H9 (cell line): ENCODE data around the gene ZER1. TPM values are rescaled to one million over a fixed set of nuclear protein-coding genes. Genes with fewer than 3 reads are reported as not detected.

Experiments
- DNase-seq: peaks from one replicate; pipeline ENCODE4 v3.0.0-alpha.2; 2017
- H2AFZ ChIP-seq: one replicate; pipeline ENCODE4 v1.6.1; 2013; ENCODE audit warnings: mild to moderate bottlenecking, low read length, control low read depth, moderate library complexity
- H2AK5ac ChIP-seq: 2 replicates; pipeline ENCODE4 v1.6.1; 2013; ENCODE audit warnings: low read length, control low read depth, mixed read lengths; ENCODE audit not compliant: insufficient read length
- H2BK120ac ChIP-seq: one replicate; pipeline ENCODE4 v1.6.1; 2013; ENCODE audit warnings: low read depth, mild to moderate bottlenecking, low read length, control low read depth, inconsistent platforms; ENCODE audit not compliant: poor library complexity, severe bottlenecking
- H2BK12ac ChIP-seq: 2 replicates; pipeline ENCODE4 v1.6.1; 2013; ENCODE audit warnings: low read length, control low read depth, mixed read lengths, low read depth; ENCODE audit not compliant: insufficient read length
- H2BK15ac ChIP-seq: 2 replicates; pipeline ENCODE4 v1.6.1; 2013; ENCODE audit warnings: low read depth, low read length, control low read depth
- H2BK20ac ChIP-seq: one replicate; pipeline ENCODE4 v1.6.1; 2013; ENCODE audit warnings: low read depth, mild to moderate bottlenecking, low read length, control low read depth, inconsistent platforms; ENCODE audit not compliant: poor library complexity, severe bottlenecking
- H2BK5ac ChIP-seq: 2 replicates; pipeline ENCODE4 v1.6.1; 2013; ENCODE audit warnings: low read length, control low read depth, mixed read lengths; ENCODE audit not compliant: insufficient read length
- H3K14ac ChIP-seq: 2 replicates; pipeline ENCODE4 v1.6.1; 2013; ENCODE audit warnings: low read length, control low read depth; ENCODE audit not compliant: insufficient read depth
- H3K18ac ChIP-seq: 2 replicates; pipeline ENCODE4 v1.6.1; 2013; ENCODE audit warnings: low read depth, mild to moderate bottlenecking, mixed read lengths, low read length, control low read depth; ENCODE audit not compliant: insufficient read length
- H3K23ac ChIP-seq: 2 replicates; pipeline ENCODE4 v1.6.1; 2013; ENCODE audit warnings: low read length, control low read depth, mixed read lengths, low read depth; ENCODE audit not compliant: insufficient read length
- H3K23me2 ChIP-seq: 2 replicates; pipeline ENCODE4 v1.6.1; 2013; ENCODE audit warnings: low read depth, mild to moderate bottlenecking, mixed read lengths, low read length, control low read depth; ENCODE audit not compliant: insufficient read length, poor library complexity, severe bottlenecking
- H3K27ac ChIP-seq: 2 replicates; pipeline ENCODE4 v1.5.1; 2013; ENCODE audit warnings: low read length, control low read depth, mixed read lengths, low read depth; ENCODE audit not compliant: insufficient read length
- H3K27me3 ChIP-seq: 2 replicates; pipeline ENCODE4 v1.6.1; 2013; ENCODE audit warnings: low read length, control low read depth, inconsistent platforms; ENCODE audit not compliant: insufficient read depth
- H3K4ac ChIP-seq: 2 replicates; pipeline ENCODE4 v1.6.1; 2013; ENCODE audit warnings: low read depth, mild to moderate bottlenecking, control low read depth, inconsistent platforms, low read length, moderate library complexity
- H3K4me1 ChIP-seq: 2 replicates; pipeline ENCODE4 v1.6.1; 2013; ENCODE audit warnings: low read length, control low read depth, inconsistent platforms; ENCODE audit not compliant: insufficient read depth
- H3K4me2 ChIP-seq: 2 replicates; pipeline ENCODE4 v1.6.1; 2013; ENCODE audit warnings: low read length, control low read depth, mixed read lengths; ENCODE audit not compliant: insufficient read length, insufficient read depth
- H3K56ac ChIP-seq: 2 replicates; pipeline ENCODE4 v1.6.1; 2013; ENCODE audit warnings: low read depth, mild to moderate bottlenecking, mixed read lengths, low read length, control low read depth; ENCODE audit not compliant: insufficient read length
- H3K79me1 ChIP-seq: 2 replicates; pipeline ENCODE4 v1.6.1; 2013; ENCODE audit warnings: low read depth, mild to moderate bottlenecking, moderate library complexity, low read length, control low read depth, inconsistent platforms; ENCODE audit not compliant: insufficient read depth, poor library complexity, severe bottlenecking
- H3K79me2 ChIP-seq: 2 replicates; pipeline ENCODE4 v1.6.1; 2013; ENCODE audit warnings: low read length, control low read depth, inconsistent platforms; ENCODE audit not compliant: insufficient read depth
- H3K9ac ChIP-seq: 2 replicates; pipeline ENCODE4 v1.6.1; 2013; ENCODE audit warnings: low read length, control low read depth, mixed read lengths; ENCODE audit not compliant: insufficient read length; ENCODE audit errors: extremely low read depth
- H3K9me3 ChIP-seq: one replicate; pipeline ENCODE4 v1.6.1; 2013; ENCODE audit warnings: low read depth, low read length, inconsistent platforms; ENCODE audit not compliant: control insufficient read depth
- H3T11ph ChIP-seq: one replicate; pipeline ENCODE4 v1.6.1; 2013; ENCODE audit warnings: mild to moderate bottlenecking, low read length, control low read depth, inconsistent platforms
- H4K20me1 ChIP-seq: one replicate; pipeline ENCODE4 v1.6.1; 2013; ENCODE audit not compliant: control insufficient read depth, insufficient read length, insufficient read depth
- H4K5ac ChIP-seq: 2 replicates; pipeline ENCODE4 v1.6.1; 2013; ENCODE audit warnings: low read depth, mild to moderate bottlenecking, mixed read lengths, low read length, control low read depth; ENCODE audit not compliant: insufficient read length
- H4K8ac ChIP-seq: replicated peaks from 2 replicates; pipeline ENCODE4 v1.6.1; 2013; ENCODE audit warnings: low read length, control low read depth, mixed read lengths, low read depth; ENCODE audit not compliant: insufficient read length
- H4K91ac ChIP-seq: 2 replicates; pipeline ENCODE4 v1.6.1; 2013; ENCODE audit warnings: low read depth, mild to moderate bottlenecking, moderate library complexity, mixed read lengths, low read length, control low read depth; ENCODE audit not compliant: insufficient read length
- H3K27ac Mint-ChIP-seq, 3 experiments: 2 replicates in 2 of 3; 3 replicates in 1 of 3; pipeline ENCODE4 v1.8.0; 2020 to 2021; ENCODE audit warnings: mixed read lengths in 3 of 3, mild to moderate bottlenecking in 1 of 3, moderate library complexity in 1 of 3
- H3K27me3 Mint-ChIP-seq: 2 replicates; pipeline ENCODE4 v1.8.0; 2021; ENCODE audit warnings: low read depth, mild to moderate bottlenecking, moderate library complexity, mixed read lengths
- H3K36me3 Mint-ChIP-seq, 3 experiments: 2 replicates in 2 of 3; 3 replicates in 1 of 3; pipeline ENCODE4 v1.8.0; 2020 to 2021; ENCODE audit warnings: low read depth in 3 of 3, mixed read lengths in 3 of 3; ENCODE audit not compliant: insufficient read depth in 1 of 3
- H3K4me1 Mint-ChIP-seq, 2 experiments: 2 replicates each; pipeline ENCODE4 v1.8.0; 2020; ENCODE audit warnings: mixed read lengths in 2 of 2
- H3K4me3 Mint-ChIP-seq, 2 experiments: 2 replicates in 1 of 2; 3 replicates in 1 of 2; pipeline ENCODE4 v1.8.0; 2020 to 2021; ENCODE audit warnings: mild to moderate bottlenecking in 2 of 2, mixed read lengths in 2 of 2, moderate library complexity in 1 of 2
- H3K9me3 Mint-ChIP-seq, 2 experiments: 2 replicates in 1 of 2; 3 replicates in 1 of 2; pipeline ENCODE4 v1.8.0; 2020; ENCODE audit warnings: mild to moderate bottlenecking in 2 of 2, mixed read lengths in 2 of 2, moderate library complexity in 1 of 2
- CTCF ChIP-seq: fragments of 200-600 bp; sonication (generic); conservative IDR thresholded peaks from 3 replicates; pipeline ENCODE4 v1.8.0; 2021; ENCODE audit warnings: antibody characterized with exemption, mild to moderate bottlenecking
- WGBS: extraction: QIAGEN DNeasy Blood & Tissue Kit; methylation state at CpG from one replicate; pipeline ENCODE4 v1.1.7; 2013; ENCODE audit warnings: missing lambda C conversion rate, low lambda C conversion rate, mixed read lengths; ENCODE audit not compliant: insufficient read length; ENCODE audit errors: extremely low coverage; 5-methylcytosine and 5-hydroxymethylcytosine counted together
- long read RNA-seq: library from polyadenylated mRNA; unstranded; transcript quantifications from one replicate; pipeline ENCODE4 v2.0.0, GENCODE V29; 2020
- total RNA-seq: library from RNA; stranded (reverse); gene quantifications from 2 replicates; pipeline ENCODE4 v1.2.1, GENCODE V29; 2021

Gene ZER1
- 23.1 and 24.2 TPM in 2 replicates for total RNA-seq
- long read RNA-seq, full-length matches to known transcripts = 11 of 73 reads
- long read RNA-seq, partial matches to known transcripts = 15 of 73 reads
- long read RNA-seq, other reads (novel, unspliced or antisense) = 47 of 73 reads

- Histone ChIP-seq H3K18ac (peak within 1 kb of the TSS; percentile 67), H3K4ac (no peak within 1 kb of the TSS), H3K14ac (peak within 1 kb of the TSS; percentile 94), H2AK5ac (no peak within 1 kb of the TSS), H3K79me1 (no peaks in the 10 kb centered on the region), H3K9me3 (no peaks in the 10 kb centered on the region), H3K23ac (no peak within 1 kb of the TSS), H3K9ac (peak within 1 kb of the TSS; percentile 76), H4K8ac (no peak within 1 kb of the TSS), H2BK15ac (no peak within 1 kb of the TSS), H2BK5ac (peak within 1 kb of the TSS; percentile 48), H2BK120ac (no peak within 1 kb of the TSS), H3K27me3 (no peaks in the 10 kb centered on the region), H3T11ph (no peak within 1 kb of the TSS), H2BK12ac (no peak within 1 kb of the TSS), H3K4me1 (no peaks in the 10 kb centered on the region), H3K4me2 (peak within 1 kb of the TSS; percentile 71), H2AFZ (no peak within 1 kb of the TSS), H2BK20ac (no peak within 1 kb of the TSS), H3K56ac (no peak within 1 kb of the TSS), H4K5ac (peak within 1 kb of the TSS; percentile 4), H3K23me2 (peaks cover 12% of the 10 kb centered on the region), H3K27ac (peak within 1 kb of the TSS; percentile 31), H4K91ac (no peak within 1 kb of the TSS), H4K20me1 (no peaks in the 10 kb centered on the region), H3K79me2 (no peaks in the 10 kb centered on the region; the same call in 1 of the 2 replicates)
- WGBS = no CpG with 5 or more reads among the region's 72 CpGs
- Mint-ChIP-seq H3K27me3 (peaks cover 2% of the 10 kb centered on the region; the same call in 1 of the 2 replicates), H3K27ac (peak within 1 kb of the TSS; percentile 97 to 98 (median 98)), H3K4me3 (peak within 1 kb of the TSS; percentile 90 to 96), H3K36me3 (peaks cover 0 to 6% (median 0%) of the 10 kb centered on the region in 3 experiments; a peak in 2 of 7 replicates), H3K4me1 (peaks cover 9 to 11% of the 10 kb centered on the region in 2 experiments), H3K9me3 (peaks cover 6 to 10% of the 10 kb centered on the region in 2 experiments; a peak in 4 of 5 replicates)
- DNase-seq = peak; percentile 90
- TF ChIP-seq CTCF = no peak
Observed at GRCh38 chr9:128771745-128772519, at the start of gene ZER1. Gene ZER1, minus strand, starts transcription at chr9:128771927. Its CDS starts 16,362 bp downstream, at chr9:128755565.
